ENCODE results near the gene INSR. TPM values are rescaled to one million over a fixed set of nuclear protein-coding genes. Genes with fewer than 3 reads are reported as not detected.

INSR gene
- total and polyA plus RNA-seq, 3 experiments from 2014 or later = 1.2 TPM; not detected in 1

DNA sequence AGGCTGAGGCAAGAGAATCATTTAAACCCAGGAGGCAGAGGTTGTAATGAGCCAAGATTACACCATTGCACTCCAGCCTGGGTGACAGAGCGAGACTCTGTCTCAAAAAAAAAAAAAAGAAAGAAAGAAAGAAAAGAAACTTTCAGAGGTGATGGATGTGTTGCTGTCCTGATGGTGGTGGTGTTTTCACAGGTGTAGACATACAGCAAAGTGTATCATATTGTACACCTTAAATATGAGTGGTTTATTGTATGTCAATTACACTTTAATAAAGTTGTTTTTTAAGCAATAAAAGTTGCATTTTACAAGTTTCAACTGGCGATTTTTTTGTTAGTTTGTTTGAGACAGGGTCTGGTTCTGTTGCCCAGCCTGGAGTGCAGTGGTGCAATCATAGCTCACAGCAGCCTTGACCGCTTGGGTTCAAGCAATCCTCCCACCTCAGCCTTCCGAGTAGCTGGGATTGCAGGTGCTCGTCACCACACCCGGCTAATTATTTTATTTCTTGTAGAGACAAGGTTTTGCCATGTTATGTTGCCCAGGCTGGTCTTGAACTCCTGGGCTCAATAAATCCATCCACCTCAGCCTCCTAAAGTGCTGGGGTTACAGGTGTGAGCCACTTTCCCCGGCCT lies 13.5 kb upstream of the INSR start:
- ChIA-PET CTCF (no interaction called here), POLR2A (no interaction called here)
- Histone ChIP-seq H3K4me1 (ENCODE audit: insufficient read depth, low read length) (no peaks in the 10 kb centered on the region), H3K4me3 (ENCODE audit: low read length) (no peak overlapping the region), H3K36me3 (ENCODE audit: insufficient read depth, low read length) (no peaks in the 10 kb centered on the region), H3K27ac (ENCODE audit: low read depth, low read length) (no peak overlapping the region), H3K9me3 (ENCODE audit: low read length) (no peaks in the 10 kb centered on the region), H3K27me3 (ENCODE audit: insufficient read depth, low read length, poor library complexity, severe bottlenecking) (no peaks in the 10 kb centered on the region)
- DNase-seq = no peak
- Mint-ChIP-seq H3K27me3 (peaks cover 1 to 3% of the 10 kb centered on the region in 2 donors), H3K9me3 (no peaks in the 10 kb centered on the region), H3K36me3 (no peaks in the 10 kb centered on the region), H3K4me1 (no peaks in the 10 kb centered on the region), H3K27ac (no peak overlapping the region), H3K4me3 (no peak overlapping the region)

DNA sequence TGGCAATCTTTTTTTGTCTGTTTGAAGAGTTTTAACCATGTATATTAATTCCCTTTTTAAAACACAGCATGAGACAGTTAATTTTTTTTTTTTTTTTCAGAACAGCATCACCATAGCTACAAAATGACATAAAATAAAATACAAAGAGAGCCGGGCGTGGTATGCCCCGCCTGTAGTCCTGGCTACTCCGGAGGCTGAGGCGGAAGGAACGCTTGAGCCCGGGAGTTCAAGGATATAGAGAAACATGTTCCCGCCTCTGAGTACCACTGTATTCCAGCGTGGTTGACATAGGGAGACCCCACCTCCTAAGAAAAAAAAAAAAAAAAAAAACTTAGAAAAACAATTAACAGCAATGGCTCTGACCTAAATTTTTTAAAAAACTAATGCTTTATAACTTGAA lies 10.0 kb upstream of the INSR start:
- CTCF ChIA-PET = no interaction called here
- H3K36me3 ChIP-seq (ENCODE audit: insufficient read depth, low read length) = no peaks in the 10 kb centered on the region
- no peaks in the 10 kb centered on the region for H3K4me1 ChIP-seq (ENCODE audit: insufficient read depth, low read length)
- Mint-ChIP-seq H3K27me3 (peaks cover 6 to 13% of the 10 kb centered on the region in 2 donors), H3K4me1 (no peaks in the 10 kb centered on the region), H3K36me3 (no peaks in the 10 kb centered on the region), H3K27ac (no peak overlapping the region), H3K4me3 (no peak overlapping the region), H3K9me3 (no peaks in the 10 kb centered on the region)
- no peak for DNase-seq
- H3K27me3 ChIP-seq (ENCODE audit: insufficient read depth, low read length, poor library complexity, severe bottlenecking) = no peaks in the 10 kb centered on the region
- POLR2A ChIA-PET = interaction anchor here (0.6 kb wide), 1 partner anchor 630 kb away, joined by 4 read pairs; no protein-coding TSS in a partner anchor
- no peak overlapping the region for H3K27ac ChIP-seq (ENCODE audit: low read depth, low read length)
- H3K9me3 ChIP-seq (ENCODE audit: low read length) = no peaks in the 10 kb centered on the region
- H3K4me3 ChIP-seq (ENCODE audit: low read length) = no peak overlapping the region

DNA sequence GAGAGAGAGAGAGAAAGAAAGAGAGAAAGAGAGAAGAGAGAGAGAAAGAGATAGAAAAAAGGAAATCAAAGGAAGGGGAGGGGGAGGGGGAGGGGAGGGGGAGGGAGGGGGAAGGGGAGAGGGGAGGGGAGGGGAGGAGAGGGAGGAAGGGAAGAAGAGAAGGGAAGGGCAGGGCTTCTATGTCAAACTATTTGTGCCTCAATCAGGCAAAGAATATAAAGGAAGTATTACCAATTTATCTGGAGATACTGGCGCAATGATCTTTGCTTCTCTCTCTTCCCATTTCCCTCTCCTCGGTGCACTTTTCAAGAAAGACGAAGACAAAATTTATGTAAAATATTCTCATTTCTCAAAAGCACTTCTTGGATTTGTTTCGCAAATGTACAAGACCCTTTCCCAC lies 9.3 kb upstream of the INSR start:
- H3K36me3 Mint-ChIP-seq = no peaks in the 10 kb centered on the region
- H3K9me3 Mint-ChIP-seq = no peaks in the 10 kb centered on the region
- CTCF ChIA-PET = no interaction called here
- H3K4me3 ChIP-seq (ENCODE audit: low read length) = no peak overlapping the region
- peaks cover 11 to 18% of the 10 kb centered on the region in 2 donors for H3K27me3 Mint-ChIP-seq
- H3K4me3 Mint-ChIP-seq = no peak overlapping the region
- no peaks in the 10 kb centered on the region for H3K27me3 ChIP-seq (ENCODE audit: insufficient read depth, low read length, poor library complexity, severe bottlenecking)
- no peaks in the 10 kb centered on the region for H3K4me1 ChIP-seq (ENCODE audit: insufficient read depth, low read length)
- H3K27ac Mint-ChIP-seq = no peak overlapping the region
- H3K27ac ChIP-seq (ENCODE audit: low read depth, low read length) = no peak overlapping the region
- no peak for DNase-seq
- H3K36me3 ChIP-seq (ENCODE audit: insufficient read depth, low read length) = no peaks in the 10 kb centered on the region
- H3K9me3 ChIP-seq (ENCODE audit: low read length) = no peaks in the 10 kb centered on the region
- no peaks in the 10 kb centered on the region for H3K4me1 Mint-ChIP-seq
- POLR2A ChIA-PET = no interaction called here

DNA sequence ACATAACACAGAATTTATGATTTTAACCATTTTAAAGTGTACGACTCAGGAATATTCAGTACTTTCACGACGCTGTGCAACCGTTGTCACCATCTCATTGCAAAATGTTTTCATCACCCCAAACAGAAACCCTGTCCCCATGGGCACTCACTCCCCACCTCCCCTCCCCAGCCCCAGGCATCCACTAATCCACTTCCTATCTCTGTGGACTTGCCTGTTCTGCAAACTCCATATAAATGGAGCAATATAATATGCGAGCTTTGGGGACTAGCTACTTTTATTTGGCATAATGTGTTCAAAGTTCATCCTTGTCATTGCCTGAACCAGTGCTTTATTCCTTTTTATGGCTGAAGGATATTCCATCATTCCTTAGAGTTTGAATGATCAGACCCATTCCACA lies 7.3 kb upstream of the INSR start:
- Histone ChIP-seq H3K27me3 (ENCODE audit: insufficient read depth, low read length, poor library complexity, severe bottlenecking) (no peaks in the 10 kb centered on the region), H3K36me3 (ENCODE audit: insufficient read depth, low read length) (no peaks in the 10 kb centered on the region), H3K4me3 (ENCODE audit: low read length) (no peak overlapping the region), H3K27ac (ENCODE audit: low read depth, low read length) (no peak overlapping the region), H3K4me1 (ENCODE audit: insufficient read depth, low read length) (no peaks in the 10 kb centered on the region), H3K9me3 (ENCODE audit: low read length) (no peaks in the 10 kb centered on the region)
- no peak overlapping the region for H3K4me3 Mint-ChIP-seq
- CTCF ChIA-PET = interaction anchor here (0.8 kb wide), 1 partner anchor 153 kb away, joined by 3 read pairs; no protein-coding TSS in a partner anchor
- no peaks in the 10 kb centered on the region for H3K4me1 Mint-ChIP-seq
- H3K27ac Mint-ChIP-seq = no peak overlapping the region
- no peaks in the 10 kb centered on the region for H3K9me3 Mint-ChIP-seq
- H3K27me3 Mint-ChIP-seq = peaks cover 15 to 36% of the 10 kb centered on the region in 2 donors
- POLR2A ChIA-PET = no interaction called here
- H3K36me3 Mint-ChIP-seq = no peaks in the 10 kb centered on the region
- no peak for DNase-seq

DNA sequence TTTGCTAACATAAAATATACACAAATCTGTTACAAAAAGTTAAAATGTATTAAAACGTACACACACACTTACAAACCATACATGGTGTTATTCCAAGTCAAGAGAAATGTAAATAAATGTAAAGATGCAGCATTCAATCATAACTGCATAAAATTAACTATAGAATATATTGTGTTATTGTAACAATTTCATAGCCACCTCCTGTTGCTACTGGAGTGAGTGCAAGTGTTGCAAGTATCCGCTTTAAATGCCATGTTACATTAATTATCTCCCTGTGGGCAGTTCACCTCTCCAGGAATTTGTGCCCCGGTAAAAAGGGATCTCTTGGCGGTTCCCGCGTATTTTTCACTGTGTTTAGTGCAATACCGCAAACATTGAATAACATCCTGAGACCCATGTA lies 3.5 kb upstream of the INSR start:
- peaks cover 38 to 54% of the 10 kb centered on the region in 2 donors for H3K27me3 Mint-ChIP-seq
- Histone ChIP-seq H3K9me3 (ENCODE audit: low read length) (no peaks in the 10 kb centered on the region), H3K4me3 (ENCODE audit: low read length) (no peak overlapping the region), H3K4me1 (ENCODE audit: insufficient read depth, low read length) (peaks cover 8% of the 10 kb centered on the region), H3K36me3 (ENCODE audit: insufficient read depth, low read length) (no peaks in the 10 kb centered on the region), H3K27ac (ENCODE audit: low read depth, low read length) (no peak overlapping the region), H3K27me3 (ENCODE audit: insufficient read depth, low read length, poor library complexity, severe bottlenecking) (peaks cover 6% of the 10 kb centered on the region)
- peaks cover 5 to 12% (median 9%) of the 10 kb centered on the region in 3 donors for H3K4me1 Mint-ChIP-seq
- ChIA-PET CTCF (no interaction called here), POLR2A (no interaction called here)
- DNase-seq = no peak
- no peaks in the 10 kb centered on the region for H3K9me3 Mint-ChIP-seq
- H3K27ac Mint-ChIP-seq = no peak overlapping the region
- H3K4me3 Mint-ChIP-seq = no peak overlapping the region
- no peaks in the 10 kb centered on the region for H3K36me3 Mint-ChIP-seq

DNA sequence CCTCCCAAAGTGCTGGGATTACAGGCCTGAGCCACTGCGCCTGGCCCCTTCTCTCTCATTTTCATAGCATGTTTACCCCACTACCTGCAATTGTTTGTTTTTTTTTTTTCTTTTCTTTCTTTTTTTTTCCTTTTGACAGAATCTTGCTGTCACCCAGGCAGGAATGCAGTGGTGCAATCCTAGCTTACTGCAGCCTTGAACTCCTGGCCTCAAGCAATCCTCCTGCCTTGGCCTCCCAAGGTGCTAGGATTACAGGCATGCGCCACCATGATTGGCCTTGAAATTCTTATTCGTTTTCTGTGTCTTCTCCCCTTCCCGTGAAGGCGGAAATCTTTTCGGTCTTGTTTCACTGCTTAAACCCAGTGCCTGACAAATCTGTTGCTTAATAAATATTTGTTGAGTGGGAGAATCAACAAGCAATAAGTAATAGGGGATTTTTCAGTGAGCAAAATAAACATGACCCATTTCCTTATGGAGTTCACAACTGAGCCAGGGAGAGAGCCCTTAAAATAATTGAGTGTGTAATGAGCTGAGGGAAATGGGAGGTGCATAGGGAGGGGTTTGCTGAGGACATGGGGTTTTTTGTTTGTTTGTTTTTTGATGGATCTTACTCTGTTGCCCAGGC lies 1.8 kb upstream of the INSR start:
- H3K27ac ChIP-seq (ENCODE audit: low read depth, low read length) = no peak overlapping the region
- CTCF ChIA-PET = no interaction called here
- H3K36me3 ChIP-seq (ENCODE audit: insufficient read depth, low read length) = no peaks in the 10 kb centered on the region
- H3K27ac Mint-ChIP-seq = no peak overlapping the region
- DNase-seq = no peak
- H3K4me3 Mint-ChIP-seq = peak overlapping the region in 3 of 7 donors; percentile 25 to 66 (median 26)
- H3K27me3 ChIP-seq (ENCODE audit: insufficient read depth, low read length, poor library complexity, severe bottlenecking) = peaks cover 6% of the 10 kb centered on the region
- H3K4me1 Mint-ChIP-seq = peaks cover 5 to 17% (median 9%) of the 10 kb centered on the region in 3 donors
- no peaks in the 10 kb centered on the region for H3K36me3 Mint-ChIP-seq
- no peaks in the 10 kb centered on the region for H3K9me3 Mint-ChIP-seq
- peaks cover 44 to 61% of the 10 kb centered on the region in 2 donors for H3K27me3 Mint-ChIP-seq
- H3K4me3 ChIP-seq (ENCODE audit: low read length) = no peak overlapping the region
- POLR2A ChIA-PET = no interaction called here
- H3K4me1 ChIP-seq (ENCODE audit: insufficient read depth, low read length) = peaks cover 8% of the 10 kb centered on the region
- no peaks in the 10 kb centered on the region for H3K9me3 ChIP-seq (ENCODE audit: low read length)

DNA sequence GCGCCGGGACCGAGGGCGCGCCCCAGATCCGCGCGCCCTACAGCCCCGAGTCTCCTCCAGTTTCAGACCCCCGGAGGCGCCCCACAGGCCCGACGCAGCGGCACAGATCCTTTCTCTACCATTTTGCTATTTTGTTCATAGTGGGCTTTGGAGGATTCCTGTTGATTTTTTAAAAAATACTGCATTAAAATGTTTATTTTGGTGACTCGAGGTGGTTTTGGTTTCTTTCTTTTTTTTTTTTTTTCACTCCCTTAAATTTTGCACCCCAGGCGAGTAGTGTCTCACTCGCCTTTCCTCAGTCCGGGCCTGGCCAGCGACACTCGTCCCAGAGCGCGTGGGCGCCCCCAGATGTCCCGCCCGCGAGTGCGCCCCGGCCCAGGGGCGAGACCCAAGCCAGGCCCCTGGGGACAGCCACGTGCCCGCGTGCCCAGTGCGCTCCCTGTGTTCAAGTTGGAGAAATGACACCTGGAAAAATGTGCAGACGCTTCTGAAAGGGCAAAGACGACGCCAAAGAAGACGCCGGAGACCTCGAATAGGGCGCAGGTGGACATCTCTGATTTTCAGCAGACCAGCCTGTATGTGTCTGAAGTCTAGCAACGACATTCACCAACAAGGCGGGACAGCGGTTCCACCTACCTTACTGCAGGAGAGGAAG lies 471 bp upstream of the INSR start:
- DNase-seq = no peak
- Mint-ChIP-seq H3K4me1 (peaks cover 5 to 17% (median 9%) of the 10 kb centered on the region in 3 donors), H3K4me3 (peak overlapping the region; percentile 42 to 60 (median 53)), H3K27ac (no peak overlapping the region), H3K36me3 (no peaks in the 10 kb centered on the region), H3K27me3 (peaks cover 46 to 58% of the 10 kb centered on the region in 2 donors), H3K9me3 (no peaks in the 10 kb centered on the region)
- Histone ChIP-seq H3K9me3 (ENCODE audit: low read length) (no peaks in the 10 kb centered on the region), H3K4me1 (ENCODE audit: insufficient read depth, low read length) (peaks cover 8% of the 10 kb centered on the region), H3K27ac (ENCODE audit: low read depth, low read length) (no peak overlapping the region), H3K27me3 (ENCODE audit: insufficient read depth, low read length, poor library complexity, severe bottlenecking) (peaks cover 6% of the 10 kb centered on the region), H3K4me3 (ENCODE audit: low read length) (peak overlapping the region; percentile 15), H3K36me3 (ENCODE audit: insufficient read depth, low read length) (no peaks in the 10 kb centered on the region)
- ChIA-PET POLR2A (no interaction called here), CTCF (no interaction called here)

DNA sequence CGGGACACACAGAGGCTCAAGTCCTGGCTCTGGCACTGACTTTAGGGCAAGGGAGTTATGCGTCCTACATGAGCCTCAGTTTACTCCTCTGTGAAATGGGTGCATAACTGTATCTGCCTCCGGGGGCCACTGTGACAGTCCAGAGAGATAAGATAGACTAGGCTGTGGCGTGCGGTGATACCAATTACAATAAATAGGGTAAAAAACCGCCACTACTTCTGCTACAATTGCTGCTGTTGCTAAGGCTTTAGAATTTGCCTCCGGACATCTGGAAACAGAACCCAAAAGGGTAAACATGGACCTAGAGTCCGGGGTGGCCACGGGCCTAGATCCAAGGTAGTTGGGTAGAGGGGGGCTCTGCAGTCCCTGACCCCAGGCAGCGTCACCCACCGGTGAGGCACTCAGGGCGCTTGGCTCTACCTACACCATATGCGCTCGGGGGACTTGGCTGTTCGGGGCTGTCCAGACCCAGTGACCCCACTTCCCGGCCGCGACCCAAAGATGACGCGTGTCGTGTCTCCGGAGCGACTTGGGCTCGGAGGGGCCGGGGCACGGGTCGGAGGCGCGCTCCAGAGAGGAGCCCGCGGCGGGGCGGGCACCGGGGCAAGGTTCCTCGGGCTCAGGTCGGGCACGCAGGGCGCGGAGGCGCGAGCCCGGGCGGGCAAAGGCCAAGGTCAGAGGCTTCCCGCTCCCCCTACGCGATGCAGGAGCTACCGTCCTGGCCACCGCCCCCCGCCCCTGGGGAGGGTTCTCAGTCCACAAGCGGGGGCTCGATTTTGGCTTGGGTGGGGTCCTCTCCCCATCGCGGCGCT lies 1.1 kb downstream of the INSR start:
- peak overlapping the region in 4 of 7 donors; percentile 10 to 55 (median 15) for H3K4me3 Mint-ChIP-seq
- peaks cover 8% of the 10 kb centered on the region for H3K4me1 ChIP-seq (ENCODE audit: insufficient read depth, low read length)
- peaks cover 40 to 53% of the 10 kb centered on the region in 2 donors for H3K27me3 Mint-ChIP-seq
- DNase-seq = peak in 1 of 5 donors; percentile 47
- peaks cover 6% of the 10 kb centered on the region for H3K27me3 ChIP-seq (ENCODE audit: insufficient read depth, low read length, poor library complexity, severe bottlenecking)
- no peak overlapping the region for H3K27ac ChIP-seq (ENCODE audit: low read depth, low read length)
- H3K36me3 Mint-ChIP-seq = no peaks in the 10 kb centered on the region
- H3K9me3 ChIP-seq (ENCODE audit: low read length) = no peaks in the 10 kb centered on the region
- no peaks in the 10 kb centered on the region for H3K36me3 ChIP-seq (ENCODE audit: insufficient read depth, low read length)
- ChIA-PET CTCF (no interaction called here), POLR2A (no interaction called here)
- H3K9me3 Mint-ChIP-seq = no peaks in the 10 kb centered on the region
- no peak overlapping the region for H3K27ac Mint-ChIP-seq
- no peak overlapping the region for H3K4me3 ChIP-seq (ENCODE audit: low read length)
- peaks cover 5 to 17% (median 9%) of the 10 kb centered on the region in 3 donors for H3K4me1 Mint-ChIP-seq

All from CD8-positive, alpha-beta memory T cell (primary cell).